RWPE2 (cell line): Measurements from ENCODE around the gene HOXA11.

Source experiments
- ATAC-seq: fragments of 200-7000 bp; cut with Tn5 transposase; 3 replicates; pipeline ENCODE4 v1.9.1; 2021; ENCODE audit warnings: low read depth
- DNase-seq: peaks from one replicate; pipeline ENCODE4 v3.0.0-alpha.2; 2020; ENCODE audit warnings: low spot score
- H3K27ac ChIP-seq: fragments of 450-650 bp; 2 replicates; pipeline ENCODE4 v1.5.1; 2017; ENCODE audit warnings: mild to moderate bottlenecking; ENCODE audit not compliant: poor library complexity, severe bottlenecking
- H3K27me3 ChIP-seq: fragments of 250-450 bp; sonication (Bioruptor Pico); 2 replicates; pipeline ENCODE4 v1.5.1; 2021; ENCODE audit warnings: mild to moderate bottlenecking, moderate library complexity; ENCODE audit not compliant: insufficient read depth, poor library complexity, severe bottlenecking
- H3K36me3 ChIP-seq: fragments of 250-450 bp; sonication (Bioruptor Pico); 2 replicates; pipeline ENCODE4 v1.5.1; 2020; ENCODE audit warnings: low read depth, mild to moderate bottlenecking, moderate library complexity
- H3K4me1 ChIP-seq: fragments of 250-450 bp; sonication (Bioruptor Pico); 2 replicates; pipeline ENCODE4 v1.5.1; 2021; ENCODE audit warnings: mild to moderate bottlenecking, moderate library complexity; ENCODE audit not compliant: insufficient read depth, poor library complexity, severe bottlenecking
- H3K4me3 ChIP-seq: fragments of 250-450 bp; sonication (Bioruptor Pico); 2 replicates; pipeline ENCODE4 v1.5.1; 2021; ENCODE audit warnings: mild to moderate bottlenecking, moderate library complexity; ENCODE audit not compliant: severe bottlenecking
- H3K9me3 ChIP-seq: fragments of 250-450 bp; sonication (Bioruptor Pico); 2 replicates; pipeline ENCODE4 v1.5.1; 2021; ENCODE audit warnings: mild to moderate bottlenecking, moderate library complexity; ENCODE audit not compliant: severe bottlenecking
- TF ChIP-seq, protein P1 (sequence below): fragments of 450-650 bp; IDR thresholded peaks from one replicate; pipeline ENCODE4 v1.5.1; 2017; ENCODE audit warnings: mild to moderate bottlenecking, moderate library complexity; ENCODE audit not compliant: poor library complexity, severe bottlenecking

Gene HOXA11

GRCh38 chr7:27161214-27161720, 23.8 kb downstream of the HOXA11 start:
- H3K27ac ChIP-seq, result peak overlapping the region; percentile 93
- H3K36me3 ChIP-seq, result peaks cover 18% of the 10 kb centered on the region
- DNase-seq (peak; percentile 57), ATAC-seq (no peak)
- H3K4me1 ChIP-seq, result peaks cover 4% of the 10 kb centered on the region
- H3K27me3 ChIP-seq, result no peaks in the 10 kb centered on the region
- no peaks in the 10 kb centered on the region for H3K9me3 ChIP-seq
- H3K4me3 ChIP-seq, result peak overlapping the region; percentile 44
- TF ChIP-seq, protein P1, sequence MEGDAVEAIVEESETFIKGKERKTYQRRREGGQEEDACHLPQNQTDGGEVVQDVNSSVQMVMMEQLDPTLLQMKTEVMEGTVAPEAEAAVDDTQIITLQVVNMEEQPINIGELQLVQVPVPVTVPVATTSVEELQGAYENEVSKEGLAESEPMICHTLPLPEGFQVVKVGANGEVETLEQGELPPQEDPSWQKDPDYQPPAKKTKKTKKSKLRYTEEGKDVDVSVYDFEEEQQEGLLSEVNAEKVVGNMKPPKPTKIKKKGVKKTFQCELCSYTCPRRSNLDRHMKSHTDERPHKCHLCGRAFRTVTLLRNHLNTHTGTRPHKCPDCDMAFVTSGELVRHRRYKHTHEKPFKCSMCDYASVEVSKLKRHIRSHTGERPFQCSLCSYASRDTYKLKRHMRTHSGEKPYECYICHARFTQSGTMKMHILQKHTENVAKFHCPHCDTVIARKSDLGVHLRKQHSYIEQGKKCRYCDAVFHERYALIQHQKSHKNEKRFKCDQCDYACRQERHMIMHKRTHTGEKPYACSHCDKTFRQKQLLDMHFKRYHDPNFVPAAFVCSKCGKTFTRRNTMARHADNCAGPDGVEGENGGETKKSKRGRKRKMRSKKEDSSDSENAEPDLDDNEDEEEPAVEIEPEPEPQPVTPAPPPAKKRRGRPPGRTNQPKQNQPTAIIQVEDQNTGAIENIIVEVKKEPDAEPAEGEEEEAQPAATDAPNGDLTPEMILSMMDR, result peak; percentile 87

DNA sequence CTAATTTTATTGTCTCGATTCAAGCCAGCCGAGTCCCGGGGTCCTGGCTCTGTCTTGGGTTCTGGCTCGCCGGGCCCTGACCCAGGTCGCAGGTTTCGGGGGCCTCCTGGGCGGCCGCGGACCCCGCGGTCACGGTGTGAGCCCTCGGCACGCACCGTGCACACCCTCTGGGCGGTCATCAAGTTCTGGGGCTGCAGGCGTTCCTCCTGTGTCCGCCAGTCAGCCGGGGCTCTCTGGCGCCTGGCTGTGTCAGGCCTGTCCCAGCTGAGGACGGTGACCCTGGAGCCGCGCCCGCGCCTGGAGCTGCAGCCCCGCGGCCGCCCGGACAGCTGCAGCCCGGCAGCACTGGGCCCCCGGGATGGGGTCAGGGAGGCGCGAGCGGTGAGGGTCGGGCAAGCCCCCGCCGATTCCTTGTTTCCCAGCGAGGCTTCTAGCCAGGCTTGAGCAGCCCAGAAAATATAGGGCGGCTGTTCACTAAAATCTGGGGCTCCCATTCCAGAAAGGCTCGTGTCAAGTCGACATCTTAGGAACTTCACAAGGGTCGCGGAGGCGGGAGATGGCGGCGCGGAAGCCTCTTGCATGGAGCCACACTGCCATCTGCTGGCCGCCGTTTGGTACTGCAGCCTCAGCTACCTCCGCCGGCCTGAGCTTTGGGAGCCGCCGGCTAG, 24.4 kb downstream of the HOXA11 start:
- no peaks in the 10 kb centered on the region for H3K9me3 ChIP-seq
- DNase-seq (peak; percentile 87), ATAC-seq (peak; percentile 11)
- H3K27ac ChIP-seq, result peak overlapping the region; percentile 93
- peaks cover 18% of the 10 kb centered on the region for H3K36me3 ChIP-seq
- TF ChIP-seq, protein P1, result peak; percentile 98
- peaks cover 4% of the 10 kb centered on the region for H3K4me1 ChIP-seq
- no peaks in the 10 kb centered on the region for H3K27me3 ChIP-seq
- H3K4me3 ChIP-seq, result peak overlapping the region; percentile 44

DNA sequence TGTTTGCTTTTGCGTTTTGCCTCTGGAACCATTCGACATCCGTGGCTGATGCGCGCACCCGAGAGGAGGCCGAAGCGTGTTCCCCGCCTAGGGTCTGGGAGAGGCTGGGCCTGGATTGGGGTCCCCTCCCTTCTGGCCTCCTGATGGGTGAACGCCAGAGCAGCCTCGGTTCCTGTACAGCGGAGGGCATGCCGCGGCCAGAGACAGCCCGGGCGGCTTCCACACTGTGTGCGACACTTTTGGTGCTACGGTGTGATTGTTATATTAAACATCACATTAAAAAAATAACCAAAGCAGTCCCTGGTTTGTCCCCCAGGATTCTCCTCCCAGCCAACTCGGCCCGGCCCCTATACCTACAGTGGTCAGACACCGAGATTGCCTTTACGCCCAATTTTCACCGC, 24.9 kb downstream of the HOXA11 start:
- TF ChIP-seq, protein P1, result no peak
- peak; percentile 52 for DNase-seq
- Histone ChIP-seq H3K4me1 (peaks cover 4% of the 10 kb centered on the region), H3K36me3 (peaks cover 18% of the 10 kb centered on the region), H3K27me3 (no peaks in the 10 kb centered on the region), H3K27ac (peak overlapping the region; percentile 93), H3K4me3 (peak overlapping the region; percentile 44), H3K9me3 (no peaks in the 10 kb centered on the region)
- no peak; the same call in 2 of the 3 replicates for ATAC-seq

- peak overlapping the region; percentile 44 for H3K4me3 ChIP-seq
- peaks cover 8% of the 10 kb centered on the region for H3K4me1 ChIP-seq
- TF ChIP-seq, protein P1, result no peak
- DNase-seq (peak; percentile 40), ATAC-seq (no peak)
- no peaks in the 10 kb centered on the region for H3K9me3 ChIP-seq
- peak overlapping the region; percentile 93 for H3K27ac ChIP-seq
- H3K27me3 ChIP-seq, result no peaks in the 10 kb centered on the region
- H3K36me3 ChIP-seq, result peaks cover 18% of the 10 kb centered on the region
Measured at GRCh38 chr7:27159266-27160144, 25.5 kb downstream of the HOXA11 start.
